GM12891 (cell line): Measurements from ENCODE around the gene ZNF532.

Experiments used
- DNase-seq: peaks from one replicate; pipeline ENCODE4 v3.0.0; 2011; ENCODE audit warnings: low spot score; ENCODE audit not compliant: insufficient read length
- FAIRE-seq: peaks from 2 replicates; lab custom pipeline; 2011; peaks lifted over from hg19 to GRCh38; lab: Jason Lieb, UNC
- PAX5 ChIP-seq: IDR thresholded peaks from 2 replicates; pipeline ENCODE4 v1.6.1; 2011; ENCODE audit warnings: low read length, moderate library complexity, mild to moderate bottlenecking; ENCODE audit not compliant: insufficient read depth, severe bottlenecking
- POLR2A ChIP-seq: IDR thresholded peaks from 2 replicates; pipeline ENCODE4 v1.6.1; 2011; ENCODE audit warnings: low read depth, low read length, control low read depth
- POLR2AphosphoS5 ChIP-seq: IDR thresholded peaks from 2 replicates; pipeline ENCODE4 v1.6.1; 2011; ENCODE audit warnings: low read depth, low read length, control low read depth
- POU2F2 ChIP-seq: IDR thresholded peaks from 2 replicates; pipeline ENCODE4 v1.6.1; 2011; ENCODE audit warnings: low read depth, mild to moderate bottlenecking, control low read depth, low read length, moderate library complexity
- SPI1 ChIP-seq: IDR thresholded peaks from 2 replicates; pipeline ENCODE4 v1.6.1; 2011; ENCODE audit warnings: low read depth, low read length, control low read depth
- TAF1 ChIP-seq: IDR thresholded peaks from 2 replicates; pipeline ENCODE4 v1.6.1; 2011; ENCODE audit warnings: low read depth, low read length, control low read depth

Gene ZNF532

DNA sequence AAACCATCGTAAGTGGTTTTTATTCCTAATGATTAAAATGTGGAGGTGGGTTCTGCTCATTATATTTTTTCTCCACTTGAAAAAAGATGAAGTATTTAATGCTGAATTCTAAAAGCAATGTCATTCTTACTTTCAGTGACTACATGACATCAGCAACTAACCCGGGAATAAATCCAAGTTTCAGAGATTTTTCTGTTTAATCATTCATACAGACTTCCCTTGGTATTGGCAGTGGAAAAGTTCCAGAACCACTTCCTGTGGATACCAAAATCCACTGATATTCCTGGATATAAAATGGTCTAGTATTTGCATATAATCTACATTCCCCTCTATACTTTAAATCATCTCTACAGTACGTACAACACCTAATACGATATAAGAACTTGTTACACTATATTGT, 128.6 kb downstream of the ZNF532 start:
- FAIRE-seq, result no peak
- no peak for TF ChIP-seq POLR2AphosphoS5
- no peak for TF ChIP-seq PAX5
- no peak for TF ChIP-seq TAF1
- TF ChIP-seq POU2F2, result no peak
- no peak for TF ChIP-seq SPI1
- no peak for TF ChIP-seq POLR2A
- no peak for DNase-seq

DNA sequence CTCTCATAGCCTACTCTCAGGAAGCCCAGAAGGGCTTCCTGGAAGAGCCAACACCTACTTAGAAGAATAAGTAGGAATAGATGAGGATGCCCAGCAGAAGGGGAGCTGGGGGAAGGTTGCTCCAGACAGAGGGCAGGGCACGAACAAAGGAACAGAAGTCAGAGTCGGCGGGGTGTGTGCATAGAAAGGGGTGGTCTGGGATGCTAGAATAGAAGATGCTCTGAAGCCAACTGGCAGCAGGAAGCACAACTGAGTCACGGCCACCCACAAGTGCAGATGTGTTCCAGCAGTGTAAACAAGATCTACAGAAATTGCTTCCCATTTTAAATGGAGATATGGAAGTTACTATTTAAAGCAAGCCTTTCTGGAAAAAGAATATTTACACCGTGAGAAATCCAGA, 131.0 kb downstream of the ZNF532 start:
- FAIRE-seq, result peak; percentile 9
- TF ChIP-seq SPI1 (no peak), PAX5 (no peak), POLR2AphosphoS5 (no peak), POU2F2 (no peak), POLR2A (no peak), TAF1 (no peak)
- no peak for DNase-seq

DNA sequence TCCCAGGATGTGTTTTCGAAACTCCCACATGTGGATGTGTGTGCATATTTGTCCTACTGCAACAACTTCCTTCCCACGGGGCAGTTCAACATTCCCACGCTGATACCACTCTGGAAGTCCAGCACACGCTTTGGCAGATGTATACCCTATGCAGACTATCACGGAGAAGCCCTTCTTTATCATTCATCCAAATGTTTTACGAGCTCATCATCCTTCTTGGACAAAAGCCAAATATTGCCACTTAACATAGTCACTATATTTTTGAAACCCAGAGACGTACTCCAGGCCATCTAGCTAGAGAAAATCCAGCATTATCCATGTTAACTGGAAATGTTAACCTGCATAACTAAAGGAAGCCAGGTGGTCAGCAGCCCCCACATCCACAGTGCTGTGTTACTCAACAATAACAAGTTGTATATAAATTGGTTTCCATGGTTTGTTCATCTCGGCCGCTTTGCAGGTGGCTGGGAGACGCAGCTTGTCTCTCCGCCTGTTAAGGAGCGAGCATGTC, 131.5 kb downstream of the ZNF532 start:
- DNase-seq (no peak), FAIRE-seq (no peak)
- TF ChIP-seq SPI1 (no peak), POLR2A (no peak), POU2F2 (no peak), TAF1 (no peak), PAX5 (no peak), POLR2AphosphoS5 (no peak)

DNA sequence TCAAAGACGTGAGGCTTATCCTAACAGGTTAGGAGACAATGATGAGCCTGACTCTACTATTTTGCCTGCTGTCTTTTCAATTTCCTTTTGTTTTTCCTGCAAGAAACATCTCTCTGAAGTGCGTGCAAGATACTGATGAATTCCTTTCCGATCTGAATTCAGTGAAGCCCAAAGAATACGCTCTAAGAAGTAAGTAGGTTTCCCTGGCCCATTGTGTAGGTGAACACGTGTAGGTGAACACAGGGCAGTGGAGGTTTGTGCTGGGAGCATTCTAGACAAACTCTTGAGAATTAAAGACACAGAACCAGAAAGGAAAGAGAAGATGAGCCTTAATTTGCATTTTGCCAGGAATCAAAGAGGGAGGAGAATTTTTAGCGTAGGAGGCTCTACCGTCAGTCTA, 132.0 kb downstream of the ZNF532 start:
- FAIRE-seq (no peak), DNase-seq (no peak)
- TF ChIP-seq PAX5, result no peak
- no peak for TF ChIP-seq POLR2A
- TF ChIP-seq POU2F2, result no peak
- no peak for TF ChIP-seq SPI1
- no peak for TF ChIP-seq POLR2AphosphoS5
- TF ChIP-seq TAF1, result no peak

DNA sequence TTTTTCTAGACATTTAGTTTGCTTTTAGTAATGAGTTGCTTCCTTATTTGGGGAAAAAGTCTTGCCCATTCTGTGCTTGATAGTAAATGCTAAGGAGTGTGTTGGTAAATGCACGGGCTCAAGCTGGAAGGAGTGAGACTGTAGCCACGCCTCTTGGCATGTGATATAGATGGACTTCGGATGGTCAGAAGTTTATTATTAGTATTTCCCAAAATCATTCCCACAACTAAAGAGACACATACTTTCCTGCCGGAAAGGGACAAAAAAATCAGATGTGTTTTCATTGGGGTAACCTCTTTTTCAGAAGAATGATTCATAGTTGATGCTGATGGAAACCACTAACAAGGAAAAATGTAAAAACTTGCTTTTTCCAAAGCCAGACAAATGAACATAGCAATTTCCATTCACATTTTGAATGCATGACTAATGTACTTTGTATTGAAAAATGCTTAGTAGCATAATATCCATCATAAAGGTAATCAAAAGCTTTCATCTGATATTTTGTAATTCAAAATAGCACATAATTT, 133.2 kb downstream of the ZNF532 start:
- TF ChIP-seq TAF1 (no peak), POLR2AphosphoS5 (no peak), SPI1 (no peak), PAX5 (no peak), POLR2A (no peak), POU2F2 (no peak)
- FAIRE-seq, result no peak
- DNase-seq, result no peak

DNA sequence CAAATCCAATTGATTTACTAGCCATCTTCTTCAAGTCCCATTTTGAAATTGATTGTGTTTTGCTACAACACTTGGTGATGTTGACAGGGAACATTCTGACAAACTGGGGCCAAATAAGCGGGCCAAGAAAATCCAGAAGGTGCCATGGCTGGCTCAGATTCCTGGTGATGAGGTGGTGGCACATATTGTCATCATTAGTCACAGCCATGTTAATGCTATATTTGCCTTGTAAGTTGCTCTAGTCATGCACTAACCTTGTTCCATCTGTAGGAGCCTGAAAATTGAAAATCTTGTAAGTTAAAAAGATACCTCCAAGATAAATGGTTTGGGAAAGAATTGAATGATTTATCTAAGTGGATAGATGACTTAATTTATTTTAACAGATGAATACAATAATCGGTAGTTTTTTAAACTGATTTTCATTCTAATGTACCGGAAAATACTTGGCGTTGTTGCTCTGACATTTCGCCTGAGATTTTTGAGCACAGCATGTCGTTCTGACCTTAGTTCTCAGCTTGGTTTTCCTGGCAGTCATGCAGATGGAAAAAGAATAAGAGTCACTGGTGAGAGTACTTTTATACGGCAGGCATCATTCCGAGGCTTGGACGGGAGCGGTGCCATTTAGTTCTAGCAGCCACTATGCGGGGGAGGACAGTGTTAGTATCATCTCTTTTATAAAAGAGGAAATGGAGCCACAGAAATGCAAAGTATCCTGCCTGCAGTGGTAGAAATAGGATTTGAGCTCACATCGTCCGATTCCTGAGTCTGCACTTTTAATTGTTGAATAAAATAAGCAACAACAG, 133.9 kb downstream of the ZNF532 start:
- FAIRE-seq (peak; percentile 77), DNase-seq (no peak)
- TF ChIP-seq SPI1 (peak; percentile 93), POLR2A (no peak)

DNA sequence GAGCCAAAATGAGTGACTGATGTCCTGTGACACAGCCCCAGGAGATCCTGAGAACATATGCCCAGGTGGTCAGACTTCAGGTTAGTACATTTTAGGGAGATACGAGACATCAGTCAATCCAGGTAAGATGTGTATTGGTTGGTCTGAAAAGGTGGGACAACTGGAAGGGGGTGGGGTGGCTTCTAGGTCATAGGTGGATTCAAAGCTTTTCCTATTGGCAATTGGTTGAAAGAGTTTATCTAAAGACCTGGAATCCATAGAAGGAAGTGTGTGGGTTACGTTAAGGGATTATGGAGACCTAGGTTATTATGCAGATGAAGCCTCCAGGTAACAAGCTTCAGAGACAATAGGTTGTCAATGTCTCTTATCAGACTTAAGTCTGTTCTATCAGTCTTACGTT, 136.5 kb downstream of the ZNF532 start:
- DNase-seq (no peak), FAIRE-seq (no peak)
- TF ChIP-seq POLR2AphosphoS5 (no peak), PAX5 (no peak), POLR2A (no peak), TAF1 (no peak), SPI1 (no peak), POU2F2 (no peak)

DNA sequence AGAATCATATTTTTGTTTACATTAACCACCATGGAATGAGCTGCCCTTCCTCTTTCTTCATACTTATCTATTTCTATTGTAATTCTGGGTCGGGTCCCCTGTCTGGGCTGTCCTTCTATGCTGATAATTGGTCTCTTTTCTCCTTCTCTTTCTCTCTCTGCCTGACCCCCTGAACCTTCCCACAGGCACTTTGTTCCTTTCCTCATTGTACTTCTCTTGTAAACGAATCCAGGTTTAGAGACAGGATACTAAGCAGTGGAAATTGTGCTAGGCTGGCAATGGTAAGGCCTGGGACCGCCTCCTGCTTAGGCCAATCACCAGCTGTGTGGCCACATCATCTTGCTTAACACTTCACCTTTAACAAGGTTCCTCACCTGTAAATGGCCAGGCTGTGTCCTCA, 137.0 kb downstream of the ZNF532 start:
- DNase-seq (no peak), FAIRE-seq (no peak)
- TF ChIP-seq POU2F2, result no peak
- no peak for TF ChIP-seq POLR2A
- no peak for TF ChIP-seq TAF1
- no peak for TF ChIP-seq PAX5
- no peak for TF ChIP-seq POLR2AphosphoS5
- no peak for TF ChIP-seq SPI1

DNA sequence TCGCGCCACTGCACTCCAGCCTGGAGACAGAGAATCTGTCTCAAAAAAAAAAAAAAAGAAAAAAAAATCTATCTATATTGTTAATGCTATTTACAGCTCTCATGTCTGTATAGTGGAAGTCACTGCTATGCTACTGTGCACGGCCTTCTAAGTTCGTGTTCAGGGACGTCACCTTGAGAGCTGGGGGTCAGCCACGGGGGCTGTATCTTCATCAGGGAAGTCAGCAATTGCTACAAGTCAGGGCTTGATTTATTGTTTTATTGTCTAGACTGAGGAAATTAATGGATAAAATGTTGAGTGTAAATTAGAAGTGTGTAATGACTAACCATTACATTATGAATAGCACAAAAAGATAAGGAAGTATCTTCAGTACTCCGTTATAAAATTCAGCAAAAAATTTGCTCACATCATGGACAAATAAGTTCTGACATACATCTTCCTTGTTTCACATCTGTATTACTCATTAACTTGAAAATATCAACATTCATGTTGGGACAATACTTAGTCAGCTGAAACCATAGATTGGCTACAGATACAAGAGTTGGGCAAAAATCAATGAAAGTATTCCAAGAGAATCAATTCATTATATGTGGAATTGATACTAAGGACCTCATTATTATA, 138.4 kb downstream of the ZNF532 start:
- DNase-seq (no peak), FAIRE-seq (no peak)
- TF ChIP-seq TAF1, result no peak
- TF ChIP-seq PAX5, result no peak
- no peak for TF ChIP-seq POLR2AphosphoS5
- TF ChIP-seq POU2F2, result no peak
- no peak for TF ChIP-seq POLR2A
- TF ChIP-seq SPI1, result no peak

DNA sequence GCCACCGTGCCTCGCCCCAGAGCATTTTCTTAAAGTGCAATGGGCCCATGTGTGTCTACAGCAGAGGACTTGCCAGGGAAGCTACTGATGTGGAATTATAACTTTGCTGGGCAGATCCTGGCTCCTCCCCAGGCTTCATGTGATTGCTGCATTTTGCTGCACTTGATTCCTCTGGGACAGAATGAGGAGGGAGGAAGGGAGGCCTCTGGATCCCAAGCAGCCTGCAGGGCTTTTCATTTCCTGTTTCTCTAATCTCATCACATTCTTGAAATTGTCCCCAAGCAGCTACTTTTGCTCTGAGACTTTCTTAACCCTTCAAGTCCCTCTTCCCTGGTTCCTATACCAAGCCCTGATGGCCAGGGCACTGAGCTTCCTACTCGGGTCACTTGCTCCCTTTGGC, 140.6 kb downstream of the ZNF532 start:
- TF ChIP-seq SPI1 (0 out of 2 replicates have a peak, but pooled peaks have one; percentile 2), TAF1 (no peak)
- DNase-seq (no peak), FAIRE-seq (no peak)
